HL-60 (cell line): Measurements from ENCODE around the gene RGSL1.

Experiments used
- DNase-seq, 2 experiments: peaks; one replicate each; pipeline ENCODE4 v3.0.0-alpha.2; 2010 to 2020; ENCODE audit warnings: low read depth in 1 of 2, low spot score in 1 of 2
- H3K27ac ChIP-seq: fragments of 250-450 bp; sonication (Bioruptor Pico); replicated peaks from 2 replicates; pipeline ENCODE4 v1.5.1; 2020; ENCODE audit warnings: mild to moderate bottlenecking, moderate library complexity
- H3K27me3 ChIP-seq: fragments of 250-450 bp; sonication (Bioruptor Pico); 2 replicates; pipeline ENCODE4 v1.5.1; 2021; ENCODE audit warnings: mild to moderate bottlenecking, moderate library complexity; ENCODE audit not compliant: insufficient read depth, poor library complexity, severe bottlenecking
- H3K4me3 ChIP-seq: replicated peaks from 2 replicates; pipeline ENCODE4 v1.5.1; 2011; ENCODE audit warnings: mild to moderate bottlenecking, control low read depth, low read length; ENCODE audit not compliant: insufficient read depth
- GABPA ChIP-seq: IDR thresholded peaks from 2 replicates; pipeline ENCODE4 v1.6.1; 2012; ENCODE audit warnings: low read depth
- POLR2AphosphoS5 ChIP-seq: IDR thresholded peaks from 2 replicates; pipeline ENCODE4 v1.6.1; 2012; ENCODE audit warnings: low read depth
- SPI1 ChIP-seq: IDR thresholded peaks from 2 replicates; pipeline ENCODE4 v1.6.1; 2012; ENCODE audit warnings: low read depth, mild to moderate bottlenecking, borderline replicate concordance
- TF ChIP-seq, protein P1 (sequence below): IDR thresholded peaks from one replicate; pipeline ENCODE4 v1.5.1; 2011; ENCODE audit warnings: low read length, control low read depth, inconsistent platforms; ENCODE audit not compliant: insufficient read depth
- TF ChIP-seq, protein P2 (sequence below): IDR thresholded peaks from 2 replicates; pipeline ENCODE4 v1.6.1; 2012; ENCODE audit warnings: low read depth; ENCODE audit not compliant: insufficient replicate concordance

The RGSL1 gene

GRCh38 chr1:182556279-182556678 is 106.3 kb downstream of the RGSL1 start:
- no peak for TF ChIP-seq POLR2AphosphoS5
- no peak for TF ChIP-seq SPI1
- TF ChIP-seq, protein P1, sequence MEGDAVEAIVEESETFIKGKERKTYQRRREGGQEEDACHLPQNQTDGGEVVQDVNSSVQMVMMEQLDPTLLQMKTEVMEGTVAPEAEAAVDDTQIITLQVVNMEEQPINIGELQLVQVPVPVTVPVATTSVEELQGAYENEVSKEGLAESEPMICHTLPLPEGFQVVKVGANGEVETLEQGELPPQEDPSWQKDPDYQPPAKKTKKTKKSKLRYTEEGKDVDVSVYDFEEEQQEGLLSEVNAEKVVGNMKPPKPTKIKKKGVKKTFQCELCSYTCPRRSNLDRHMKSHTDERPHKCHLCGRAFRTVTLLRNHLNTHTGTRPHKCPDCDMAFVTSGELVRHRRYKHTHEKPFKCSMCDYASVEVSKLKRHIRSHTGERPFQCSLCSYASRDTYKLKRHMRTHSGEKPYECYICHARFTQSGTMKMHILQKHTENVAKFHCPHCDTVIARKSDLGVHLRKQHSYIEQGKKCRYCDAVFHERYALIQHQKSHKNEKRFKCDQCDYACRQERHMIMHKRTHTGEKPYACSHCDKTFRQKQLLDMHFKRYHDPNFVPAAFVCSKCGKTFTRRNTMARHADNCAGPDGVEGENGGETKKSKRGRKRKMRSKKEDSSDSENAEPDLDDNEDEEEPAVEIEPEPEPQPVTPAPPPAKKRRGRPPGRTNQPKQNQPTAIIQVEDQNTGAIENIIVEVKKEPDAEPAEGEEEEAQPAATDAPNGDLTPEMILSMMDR: no peak
- Histone ChIP-seq H3K4me3 (no peak overlapping the region), H3K27ac (no peak overlapping the region), H3K27me3 (no peaks in the 10 kb centered on the region)
- DNase-seq: no peak

GRCh38 chr1:182560392-182560984 is 110.5 kb downstream of the RGSL1 start:
- Histone ChIP-seq H3K4me3 (no peak overlapping the region), H3K27ac (no peak overlapping the region), H3K27me3 (no peaks in the 10 kb centered on the region)
- DNase-seq: no peak
- TF ChIP-seq, protein P1: no peak
- TF ChIP-seq POLR2AphosphoS5 (no peak), GABPA (no peak), SPI1 (no peak)
- TF ChIP-seq, protein P2, sequence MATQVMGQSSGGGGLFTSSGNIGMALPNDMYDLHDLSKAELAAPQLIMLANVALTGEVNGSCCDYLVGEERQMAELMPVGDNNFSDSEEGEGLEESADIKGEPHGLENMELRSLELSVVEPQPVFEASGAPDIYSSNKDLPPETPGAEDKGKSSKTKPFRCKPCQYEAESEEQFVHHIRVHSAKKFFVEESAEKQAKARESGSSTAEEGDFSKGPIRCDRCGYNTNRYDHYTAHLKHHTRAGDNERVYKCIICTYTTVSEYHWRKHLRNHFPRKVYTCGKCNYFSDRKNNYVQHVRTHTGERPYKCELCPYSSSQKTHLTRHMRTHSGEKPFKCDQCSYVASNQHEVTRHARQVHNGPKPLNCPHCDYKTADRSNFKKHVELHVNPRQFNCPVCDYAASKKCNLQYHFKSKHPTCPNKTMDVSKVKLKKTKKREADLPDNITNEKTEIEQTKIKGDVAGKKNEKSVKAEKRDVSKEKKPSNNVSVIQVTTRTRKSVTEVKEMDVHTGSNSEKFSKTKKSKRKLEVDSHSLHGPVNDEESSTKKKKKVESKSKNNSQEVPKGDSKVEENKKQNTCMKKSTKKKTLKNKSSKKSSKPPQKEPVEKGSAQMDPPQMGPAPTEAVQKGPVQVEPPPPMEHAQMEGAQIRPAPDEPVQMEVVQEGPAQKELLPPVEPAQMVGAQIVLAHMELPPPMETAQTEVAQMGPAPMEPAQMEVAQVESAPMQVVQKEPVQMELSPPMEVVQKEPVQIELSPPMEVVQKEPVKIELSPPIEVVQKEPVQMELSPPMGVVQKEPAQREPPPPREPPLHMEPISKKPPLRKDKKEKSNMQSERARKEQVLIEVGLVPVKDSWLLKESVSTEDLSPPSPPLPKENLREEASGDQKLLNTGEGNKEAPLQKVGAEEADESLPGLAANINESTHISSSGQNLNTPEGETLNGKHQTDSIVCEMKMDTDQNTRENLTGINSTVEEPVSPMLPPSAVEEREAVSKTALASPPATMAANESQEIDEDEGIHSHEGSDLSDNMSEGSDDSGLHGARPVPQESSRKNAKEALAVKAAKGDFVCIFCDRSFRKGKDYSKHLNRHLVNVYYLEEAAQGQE: no peak

DNA sequence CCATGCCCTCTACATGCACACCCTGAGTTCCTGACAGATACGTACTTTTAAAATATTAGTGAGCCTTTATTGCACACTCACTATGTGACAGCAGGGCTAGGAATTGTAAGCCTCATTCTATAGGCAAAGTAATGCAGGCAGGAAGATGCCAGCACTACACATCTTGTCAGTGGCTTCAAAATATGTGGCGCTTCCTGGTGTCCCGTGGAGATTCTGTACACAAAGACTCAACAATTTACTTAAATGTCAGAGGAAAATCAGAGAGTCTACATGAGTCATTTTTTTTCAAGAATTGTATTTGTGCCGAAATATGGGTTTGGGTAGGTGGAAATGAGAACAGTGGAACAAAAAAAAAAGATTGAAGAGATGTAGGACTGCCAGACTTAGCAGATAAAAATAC is 111.5 kb downstream of the RGSL1 start:
- DNase-seq: no peak
- no peak for TF ChIP-seq SPI1
- TF ChIP-seq, protein P1: no peak
- H3K4me3 ChIP-seq: no peak overlapping the region
- H3K27ac ChIP-seq: no peak overlapping the region
- H3K27me3 ChIP-seq: no peaks in the 10 kb centered on the region

DNA sequence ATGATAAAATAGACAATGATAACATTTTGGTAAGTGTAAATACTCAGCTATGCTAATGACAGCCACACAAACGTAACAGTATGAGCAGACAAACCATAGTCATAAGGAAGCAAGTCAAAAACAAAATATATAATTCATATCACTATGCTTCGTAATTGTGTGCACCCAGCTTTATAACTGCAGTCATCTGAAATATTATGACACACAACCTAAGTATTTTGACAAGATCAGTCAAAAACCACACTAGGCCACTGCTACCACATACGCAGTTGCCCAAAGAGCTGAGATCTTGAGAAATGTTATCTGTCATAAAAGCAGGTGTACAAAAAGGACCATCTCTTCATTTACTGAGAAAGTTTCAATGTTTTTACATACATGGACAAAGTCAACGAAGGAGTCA is 113.1 kb downstream of the RGSL1 start:
- DNase-seq: no peak
- Histone ChIP-seq H3K4me3 (no peak overlapping the region), H3K27me3 (no peaks in the 10 kb centered on the region), H3K27ac (no peak overlapping the region)
- TF ChIP-seq SPI1 (no peak), POLR2AphosphoS5 (no peak), GABPA (no peak)
- TF ChIP-seq, protein P2: no peak
- TF ChIP-seq, protein P1: no peak
